Loucy (cell line): ENCODE measurements around the gene EDN3.

Experiments
- CTCF ChIP-seq: fragments of 200-600 bp; sonication (generic); conservative IDR thresholded peaks from 2 replicates; pipeline ENCODE4 v1.5.1; 2014; ENCODE audit warnings: mild to moderate bottlenecking, antibody characterized with exemption, low read length
- EZH2phosphoT487 ChIP-seq: fragments of 200-600 bp; IDR thresholded peaks from 2 replicates; pipeline ENCODE4 v1.6.1; 2018; ENCODE audit warnings: antibody characterized with exemption, mild to moderate bottlenecking, moderate library complexity, borderline replicate concordance

GRCh38 chr20:59328071-59328470, 27.7 kb downstream of the EDN3 start:
- TF ChIP-seq EZH2phosphoT487 = no peak
- no peak for TF ChIP-seq CTCF
